ENCODE measurements around the gene DPM2.

Gene DPM2, protein sequence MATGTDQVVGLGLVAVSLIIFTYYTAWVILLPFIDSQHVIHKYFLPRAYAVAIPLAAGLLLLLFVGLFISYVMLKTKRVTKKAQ

DNA sequence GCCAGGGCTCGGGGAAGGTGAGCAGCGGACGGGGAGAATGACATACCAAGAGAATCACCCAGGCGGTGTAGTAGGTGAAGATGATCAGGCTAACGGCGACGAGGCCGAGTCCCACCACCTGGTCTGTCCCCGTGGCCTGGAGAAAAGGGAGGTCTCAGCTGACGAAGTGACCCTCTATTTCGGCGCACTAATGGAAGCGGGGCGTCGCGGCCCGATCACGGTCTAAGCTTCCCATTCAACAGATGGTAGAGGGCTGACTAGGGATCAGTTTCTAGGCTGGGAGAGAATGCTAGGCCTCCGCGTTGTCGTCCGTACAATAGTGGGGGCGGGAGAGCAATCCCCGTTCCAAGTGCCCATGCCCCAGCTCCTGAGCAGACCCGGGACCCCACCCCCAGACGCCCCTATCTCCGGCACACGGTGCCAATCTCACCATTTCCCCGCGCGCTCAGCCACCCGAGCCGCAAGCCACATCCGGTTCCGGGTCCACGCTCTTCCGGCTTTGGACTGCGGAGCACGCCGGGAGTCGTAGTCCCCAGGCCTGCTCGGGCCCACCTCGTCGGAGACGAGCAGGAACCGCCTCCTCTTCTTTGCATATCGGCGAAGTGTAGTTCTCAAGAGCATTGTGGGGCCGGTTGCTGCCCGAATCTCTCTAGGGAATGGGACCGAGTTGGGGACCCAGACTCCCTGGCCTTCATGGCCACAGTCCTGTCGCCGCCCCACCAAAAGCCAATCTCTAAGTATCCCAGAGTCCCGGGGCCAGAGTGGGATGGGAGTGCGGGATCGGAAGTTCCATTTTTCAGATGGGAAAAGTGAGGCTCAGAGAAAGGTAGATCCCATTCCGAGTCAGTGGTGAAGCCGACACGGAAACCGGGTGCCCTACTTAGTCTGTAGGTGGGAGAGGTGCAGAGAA lies at the start of gene DPM2:
TSS of gene DPM2 (minus strand) at position 467 of the 910 bp plus-strand sequence. CDS start at position 433, 34 bp downstream.
- DNase-seq (ENCODE audit: low read depth in 2 of 2): peak; percentile 77 to 81

DNA sequence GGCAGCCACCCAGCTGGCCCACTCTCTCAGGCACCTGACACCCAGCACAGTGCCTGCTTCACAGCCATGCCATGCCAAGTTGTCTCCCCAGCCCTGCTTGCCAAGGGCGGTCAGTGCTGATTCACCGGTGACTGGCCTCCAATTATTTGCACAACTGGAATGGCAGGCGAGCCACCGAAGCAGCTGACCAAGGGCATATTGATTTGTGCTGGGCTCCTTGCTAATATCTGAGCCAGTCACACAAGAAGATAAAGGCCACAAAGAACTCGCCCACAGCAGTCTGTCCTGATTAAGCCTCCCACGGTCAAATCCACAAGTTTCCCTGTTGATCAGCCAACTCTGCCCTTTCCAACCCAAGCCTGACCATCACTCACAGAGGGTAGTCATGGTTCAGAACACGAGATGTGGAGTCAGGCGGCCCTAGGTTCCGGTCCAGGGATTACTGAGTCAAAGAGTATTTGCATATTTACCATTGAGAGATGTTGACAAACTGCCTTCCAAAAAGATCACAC lies 49.5 kb upstream of the DPM2 start:
- no peak for DNase-seq (ENCODE audit: low read depth in 2 of 2)

DNA sequence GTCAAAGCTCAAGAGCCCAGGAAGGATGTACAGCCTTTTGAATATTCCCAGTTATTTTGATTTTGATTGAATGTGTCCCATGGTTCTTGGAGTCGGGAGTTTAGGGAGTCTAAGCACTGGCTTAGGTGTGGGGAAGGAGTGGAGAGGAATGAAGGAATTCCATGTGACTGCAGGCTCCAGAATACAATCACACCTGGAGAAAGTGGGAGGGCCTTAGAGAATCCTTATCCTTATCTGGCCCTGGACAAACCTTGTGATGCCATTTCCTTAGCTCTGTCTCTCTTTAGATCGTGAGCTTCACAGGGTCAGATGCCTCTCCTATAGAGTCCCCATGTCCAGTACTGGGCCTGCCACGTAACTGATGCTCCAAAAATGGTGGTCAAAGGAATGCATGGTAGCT lies 47.4 kb upstream of the DPM2 start:
- DNase-seq (ENCODE audit: low read depth in 2 of 2): no peak

DNA sequence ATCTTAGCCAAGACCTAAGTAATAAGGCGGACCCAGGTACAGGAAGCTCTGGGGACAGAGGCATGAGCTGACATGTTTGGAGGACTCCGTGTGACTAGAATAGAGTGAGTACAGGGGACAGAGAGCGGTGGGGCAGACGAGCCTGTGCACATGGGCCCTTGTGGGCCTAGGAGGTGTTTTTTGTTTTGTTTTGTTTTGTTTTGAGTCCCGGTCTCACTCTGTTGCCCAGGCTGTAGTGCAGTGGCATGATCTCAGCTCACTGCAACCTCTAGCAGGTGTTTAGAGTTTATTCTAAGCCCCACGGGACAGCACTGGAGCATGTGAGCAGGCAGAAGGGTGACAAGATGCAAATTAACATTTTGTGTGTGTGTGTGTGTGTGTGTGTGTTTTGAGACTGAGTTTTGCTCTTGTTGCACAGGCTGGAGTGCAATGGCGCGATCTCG lies 46.2 kb upstream of the DPM2 start:
- no peak for DNase-seq (ENCODE audit: low read depth in 2 of 2)

DNA sequence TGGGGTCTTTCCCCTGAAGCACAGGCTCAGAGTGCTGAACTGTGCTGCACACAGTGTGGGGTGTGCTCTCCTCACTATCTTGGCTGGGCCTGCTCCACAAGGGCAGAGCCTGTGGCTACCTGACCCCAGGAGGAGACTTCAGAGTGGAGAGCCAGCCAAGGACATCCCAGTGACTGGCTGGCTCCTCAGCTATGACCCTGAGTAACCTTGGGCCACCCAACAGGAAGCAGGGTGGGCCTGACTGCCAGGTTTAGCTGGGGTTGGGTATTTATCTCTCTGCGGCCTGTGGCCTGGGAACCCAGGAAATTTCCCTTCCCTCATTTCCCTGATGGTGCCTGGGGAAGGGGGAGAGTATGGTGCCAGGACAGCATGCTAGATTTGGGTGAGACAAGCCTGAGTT lies 45.3 kb upstream of the DPM2 start:
- no peak for DNase-seq (ENCODE audit: low read depth in 2 of 2)

DNA sequence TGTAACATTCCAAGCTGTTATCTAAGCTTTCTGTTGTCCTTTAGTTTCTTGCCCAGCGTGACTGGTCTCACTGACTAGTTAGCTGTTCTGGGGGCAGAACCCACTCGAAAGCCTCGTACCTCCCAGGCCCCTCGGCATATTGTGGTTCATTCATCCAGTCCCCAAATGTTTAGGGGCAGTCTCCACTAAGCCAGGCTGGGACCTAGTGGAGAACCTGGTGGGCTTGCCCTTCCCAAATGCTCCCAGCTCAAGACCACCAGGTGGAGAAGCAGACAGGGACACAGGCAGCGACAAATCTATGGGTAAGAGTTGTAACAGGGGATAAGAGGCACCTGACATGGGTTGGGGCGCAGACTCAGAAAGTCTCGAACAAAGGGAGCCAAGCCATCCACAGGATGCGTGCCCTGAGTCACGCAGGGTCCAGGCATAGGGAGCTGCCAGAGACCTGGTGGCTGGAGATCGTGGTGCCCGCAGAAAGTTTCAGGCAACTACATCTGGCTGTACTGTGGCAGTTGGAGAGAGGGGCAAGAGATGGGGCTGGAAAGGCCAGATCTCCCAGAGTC lies 44.0 kb upstream of the DPM2 start:
- DNase-seq (ENCODE audit: low read depth in 2 of 2): no peak

DNA sequence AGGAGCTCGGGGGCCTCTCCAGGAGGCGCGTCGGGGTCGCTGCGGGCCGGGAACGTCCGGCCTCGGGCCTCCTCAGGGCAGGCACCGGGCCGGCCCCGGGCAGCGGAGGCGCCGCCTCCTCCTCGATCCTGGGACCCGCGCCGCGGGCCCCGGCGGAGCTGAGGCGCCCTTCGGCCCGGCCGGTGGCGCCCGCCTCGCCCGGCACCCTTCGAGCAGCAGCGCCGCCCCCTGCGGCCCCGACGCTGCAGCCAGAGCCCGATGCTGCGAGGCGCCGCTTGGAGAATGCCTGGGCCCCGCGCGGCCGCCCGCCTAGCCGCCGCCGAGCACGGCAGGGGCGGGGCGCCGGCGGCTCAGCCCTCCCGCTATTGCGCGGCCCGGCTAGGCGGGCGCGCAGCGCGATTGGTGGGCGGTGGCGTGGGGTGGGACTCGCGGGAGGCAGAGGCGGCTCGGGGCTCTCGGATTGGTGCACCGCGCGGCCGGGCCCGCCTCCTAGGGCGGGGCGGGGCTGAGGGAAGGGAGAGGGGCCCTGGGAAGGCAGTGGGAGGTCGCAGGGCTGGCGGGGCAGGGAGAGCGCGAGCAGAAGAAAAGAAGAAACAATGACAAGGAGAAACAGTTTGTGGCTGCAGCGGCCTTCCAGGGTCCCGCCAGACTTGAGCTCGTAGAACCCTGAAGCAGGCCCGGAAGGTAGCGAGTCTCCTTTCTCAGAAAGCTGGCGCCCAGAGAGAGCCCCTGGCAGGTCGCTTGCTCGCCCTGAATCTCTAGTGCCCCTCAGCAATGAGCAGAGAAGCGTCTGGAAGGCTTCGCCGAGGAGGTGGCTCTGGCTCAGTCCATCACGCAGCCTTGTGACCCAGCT lies 43.3 kb upstream of the DPM2 start, which contains the start of gene EEIG1:
TSS of gene EEIG1 (minus strand) at position 284 of the 853 bp plus-strand sequence. CDS start 852 bp downstream, outside the sequence.
- DNase-seq (ENCODE audit: low read depth in 2 of 2): peak; percentile 94 to 98

DNA sequence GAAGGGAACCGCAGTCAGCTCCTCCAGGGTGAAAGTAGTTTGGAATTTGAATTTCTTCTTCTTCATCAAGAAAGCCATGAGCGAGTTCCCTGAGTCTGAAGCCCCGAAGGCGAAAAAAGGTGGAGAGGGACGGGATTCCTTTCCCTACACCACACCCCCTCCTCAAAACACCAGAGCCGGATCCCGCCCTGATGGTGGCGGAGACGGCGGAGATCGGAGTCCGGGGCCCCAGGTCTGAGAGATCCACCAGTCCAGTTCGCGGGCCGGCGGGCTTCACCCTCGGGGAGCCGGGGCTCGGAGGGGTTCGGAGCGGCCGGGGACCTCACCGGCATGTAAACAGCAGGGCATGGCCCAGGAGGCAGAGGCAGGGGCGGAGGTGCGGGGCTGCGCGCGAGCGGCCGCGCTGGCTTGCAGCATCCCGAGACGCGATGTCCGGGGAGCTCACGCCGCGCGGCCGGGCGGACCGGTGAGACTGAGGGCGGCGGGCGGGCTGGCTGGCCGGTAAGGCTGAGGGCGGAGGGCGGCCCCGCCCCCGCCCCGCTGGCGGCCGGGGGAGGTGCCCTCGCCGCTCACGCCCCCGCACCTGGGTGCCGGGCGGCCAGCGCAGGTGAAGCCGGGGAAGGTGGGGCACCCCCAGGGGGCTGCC lies 42.5 kb upstream of the DPM2 start:
- DNase-seq (ENCODE audit: low read depth in 2 of 2): no peak

DNA sequence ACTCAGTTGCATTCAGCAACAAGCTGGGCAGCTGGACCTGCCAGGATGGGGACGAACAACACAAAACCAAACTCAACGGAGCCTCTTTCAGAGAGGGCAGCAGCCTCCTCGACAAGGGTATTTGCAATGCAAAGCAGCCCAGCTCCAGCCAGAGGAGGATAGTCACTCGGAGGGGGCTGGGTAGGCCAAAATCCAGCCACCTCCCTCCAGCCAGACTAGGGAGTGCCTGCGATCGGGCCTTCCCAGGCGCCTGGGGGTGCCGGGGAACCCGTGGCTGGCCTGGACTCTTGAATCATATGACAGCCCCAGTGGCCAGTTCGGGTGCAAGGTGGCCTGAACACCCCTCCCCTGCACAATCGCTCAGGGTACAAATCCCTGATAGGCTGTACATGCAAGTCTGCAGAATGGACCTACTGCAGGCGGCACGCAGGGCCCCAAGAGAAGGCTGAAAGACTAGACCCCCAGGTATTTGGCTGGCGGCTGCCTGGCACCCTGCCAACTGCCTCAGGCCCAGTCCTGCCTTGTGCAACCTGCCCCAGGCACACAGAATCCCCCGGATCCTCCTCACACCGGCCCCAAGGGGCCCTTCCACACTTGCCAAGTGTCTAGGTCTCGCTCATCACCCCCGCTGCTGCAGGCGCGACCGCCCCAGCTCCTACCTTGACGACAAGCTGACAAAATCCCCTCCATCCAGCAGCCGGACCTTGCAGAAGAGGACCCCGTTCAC lies 41.8 kb upstream of the DPM2 start:
- DNase-seq (ENCODE audit: low read depth in 2 of 2): no peak

DNA sequence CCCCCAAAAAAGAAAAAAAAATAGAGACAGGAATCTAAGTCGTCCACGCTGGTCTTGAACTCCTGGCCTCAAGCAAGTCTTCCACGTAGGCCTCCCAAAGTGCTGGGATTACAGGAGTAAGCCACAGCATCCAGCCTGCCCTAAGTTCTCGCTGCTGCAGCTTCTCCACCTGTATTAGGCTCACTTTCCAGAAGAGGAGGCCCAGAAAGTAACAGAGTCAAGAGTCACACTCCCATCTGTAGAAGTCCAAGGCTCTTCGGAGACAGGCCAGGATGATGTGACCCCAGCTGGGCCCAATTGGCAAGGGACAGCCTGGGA lies 41.3 kb upstream of the DPM2 start:
- no peak for DNase-seq (ENCODE audit: low read depth in 2 of 2)

DNA sequence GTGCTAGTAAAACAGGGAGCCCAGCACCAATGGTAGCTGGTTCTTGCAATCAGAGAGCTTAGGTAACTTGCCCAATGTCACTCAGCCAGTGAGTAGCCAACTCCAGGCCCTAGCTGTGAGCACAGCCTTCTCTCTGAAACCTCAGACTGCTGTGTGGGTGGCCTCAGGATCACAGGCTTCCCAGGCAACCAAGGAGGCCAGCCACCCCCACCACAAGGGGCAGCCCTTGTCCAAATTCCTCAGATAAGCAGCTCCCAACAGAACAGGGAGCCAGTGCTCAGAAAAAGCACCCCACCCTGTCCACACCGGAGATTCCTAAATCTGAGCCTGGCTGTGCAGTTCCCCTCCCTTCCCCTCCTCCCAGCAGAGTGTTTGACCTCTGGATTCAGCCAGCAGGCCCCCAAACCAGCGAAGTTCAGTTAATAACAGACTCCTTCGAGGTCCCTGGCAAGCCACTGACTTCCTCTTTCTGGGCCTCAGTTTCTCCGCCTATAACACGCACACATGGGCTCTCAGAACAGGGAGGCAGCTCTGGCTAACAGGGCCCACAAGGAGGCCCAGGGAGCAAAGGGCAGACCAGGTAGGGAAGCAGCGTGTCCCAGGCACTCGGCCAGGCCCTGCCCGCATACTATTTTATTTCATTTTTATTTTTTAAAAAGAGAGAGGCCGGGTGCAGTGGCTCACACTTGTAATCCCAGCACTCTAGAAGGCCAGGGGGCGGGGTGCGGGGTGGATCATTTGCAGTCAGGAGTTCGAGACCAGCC lies 40.4 kb upstream of the DPM2 start:
- no peak for DNase-seq (ENCODE audit: low read depth in 2 of 2)

DNA sequence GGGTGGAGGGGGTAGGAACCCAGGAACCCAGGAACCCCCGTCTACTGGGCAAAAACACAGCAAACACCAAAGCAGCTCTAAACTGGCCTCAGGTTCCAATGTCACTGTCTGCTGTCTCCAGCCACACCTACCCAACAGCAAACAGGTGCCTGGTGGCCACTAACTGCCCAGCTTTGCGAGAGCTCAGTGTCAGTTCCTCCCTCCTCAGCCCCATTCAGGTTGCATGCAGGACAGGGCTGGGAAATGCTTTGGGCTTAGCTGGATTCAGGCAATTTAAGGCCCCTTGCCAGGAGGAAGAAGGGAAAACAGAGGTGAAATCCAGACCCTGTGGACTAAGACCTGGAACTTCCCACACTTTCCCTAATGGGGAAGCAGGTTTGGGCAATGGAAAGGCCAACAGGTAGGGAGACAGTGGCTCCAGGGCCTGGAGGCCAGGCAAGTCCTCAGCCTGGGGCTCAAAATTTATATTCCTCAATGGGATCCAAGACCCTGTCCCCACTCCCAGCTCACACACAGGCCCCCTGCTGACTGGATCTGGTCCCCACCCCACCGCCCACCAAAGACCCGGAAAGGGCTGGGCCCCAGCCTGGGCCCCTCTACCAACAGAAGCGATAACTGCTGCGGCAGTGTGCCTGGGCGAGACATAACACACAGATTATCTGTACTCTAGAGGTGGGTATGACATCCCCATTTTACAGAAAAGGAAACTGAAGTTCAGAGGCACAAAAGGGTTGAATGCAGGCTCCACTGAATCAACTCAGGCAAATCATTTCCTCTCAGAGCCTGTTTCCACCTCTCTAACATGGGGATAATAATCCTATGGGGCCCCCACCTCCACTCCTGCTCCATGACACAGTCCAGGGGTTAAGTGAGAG lies 39.6 kb upstream of the DPM2 start:
- no peak for DNase-seq (ENCODE audit: low read depth in 2 of 2)

DNA sequence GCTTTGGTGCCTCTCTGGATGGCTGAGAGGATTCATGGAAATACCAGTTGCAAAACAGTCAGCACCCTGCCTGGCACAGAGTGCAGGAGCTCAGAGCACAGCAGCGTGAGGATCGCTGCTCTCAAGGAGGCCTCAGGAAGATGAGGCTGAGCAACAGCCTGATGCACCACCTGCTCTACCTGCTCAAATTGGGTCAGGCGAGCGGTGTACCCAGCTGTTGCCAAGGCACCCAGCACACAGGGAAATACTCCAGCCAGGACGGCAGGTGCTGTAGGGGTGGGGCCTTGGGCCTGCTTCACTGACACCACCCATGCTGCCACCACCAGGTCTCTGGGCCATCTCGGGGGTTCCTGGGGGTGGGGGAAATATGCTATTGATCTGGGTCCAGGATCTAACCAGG lies 38.8 kb upstream of the DPM2 start:
- no peak for DNase-seq (ENCODE audit: low read depth in 2 of 2)

DNA sequence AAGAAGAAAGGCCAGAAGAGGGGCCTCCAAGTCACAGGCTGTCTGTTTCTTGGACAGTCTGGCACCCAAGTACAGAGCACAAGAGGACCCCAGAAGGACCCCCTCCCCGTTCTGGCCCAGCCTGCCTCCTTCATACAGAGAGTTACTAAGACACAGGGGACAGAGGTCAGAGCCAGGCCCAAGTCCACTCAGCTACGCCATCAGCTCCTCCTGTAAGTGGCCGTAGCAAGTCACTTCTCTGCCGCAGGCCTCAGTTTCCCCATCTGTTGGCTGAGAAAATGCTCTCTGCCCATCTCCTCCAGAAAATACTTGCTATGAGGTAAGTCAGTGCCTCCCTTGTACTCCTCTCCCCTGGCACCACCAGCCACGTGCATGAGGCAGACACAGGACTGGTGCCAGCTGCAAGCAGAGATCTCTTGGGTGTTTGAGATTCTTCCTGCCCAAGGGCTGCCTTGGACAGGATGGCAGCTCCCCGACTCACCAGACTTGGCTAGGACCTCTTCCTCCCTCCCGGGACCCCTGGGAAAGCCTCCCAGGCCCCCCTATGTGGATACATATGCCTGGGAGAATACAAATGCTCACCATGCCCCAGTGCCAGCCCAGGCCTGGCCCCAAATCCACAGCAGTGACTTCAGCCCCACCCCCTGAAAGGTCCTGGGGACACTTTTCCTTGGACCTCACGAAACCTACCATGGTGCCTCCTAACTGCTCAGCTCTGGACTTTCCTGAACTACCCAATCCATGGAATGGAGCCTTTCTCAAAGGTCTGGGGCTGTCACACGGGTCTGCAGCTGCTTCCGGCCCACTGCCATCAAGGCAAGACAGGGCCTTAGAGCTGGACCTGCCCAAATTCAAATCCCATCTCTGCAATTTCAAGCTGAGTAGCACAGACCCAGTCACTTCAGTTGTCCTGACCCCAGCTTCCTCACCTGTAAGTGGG lies 38.0 kb upstream of the DPM2 start:
- DNase-seq (ENCODE audit: low read depth in 2 of 2): no peak

DNA sequence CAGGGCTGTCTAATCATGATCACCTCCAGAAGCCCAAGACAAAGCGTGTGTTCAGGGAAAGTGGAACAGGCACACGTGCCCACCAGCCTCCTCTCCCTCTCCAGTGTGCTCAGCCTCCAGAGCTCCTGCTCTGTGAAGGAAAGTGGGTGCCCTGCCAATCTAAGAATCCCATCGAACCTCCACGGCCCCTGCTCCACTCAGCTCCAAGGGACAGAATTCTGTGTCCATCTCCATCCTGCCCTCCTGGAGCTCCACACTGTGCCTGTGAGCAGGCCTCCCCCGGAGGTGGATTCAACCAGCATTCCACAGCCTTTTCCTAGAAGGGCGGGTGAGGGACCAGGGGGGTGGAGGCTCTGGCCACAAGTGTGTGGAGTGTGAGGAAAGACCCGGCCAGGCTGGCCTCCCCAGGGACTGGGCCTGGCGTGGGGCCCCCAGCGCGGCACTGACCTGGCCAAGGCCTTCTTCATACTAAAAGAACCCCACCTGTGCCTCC lies 37.2 kb upstream of the DPM2 start:
- DNase-seq (ENCODE audit: low read depth in 2 of 2): no peak

DNA sequence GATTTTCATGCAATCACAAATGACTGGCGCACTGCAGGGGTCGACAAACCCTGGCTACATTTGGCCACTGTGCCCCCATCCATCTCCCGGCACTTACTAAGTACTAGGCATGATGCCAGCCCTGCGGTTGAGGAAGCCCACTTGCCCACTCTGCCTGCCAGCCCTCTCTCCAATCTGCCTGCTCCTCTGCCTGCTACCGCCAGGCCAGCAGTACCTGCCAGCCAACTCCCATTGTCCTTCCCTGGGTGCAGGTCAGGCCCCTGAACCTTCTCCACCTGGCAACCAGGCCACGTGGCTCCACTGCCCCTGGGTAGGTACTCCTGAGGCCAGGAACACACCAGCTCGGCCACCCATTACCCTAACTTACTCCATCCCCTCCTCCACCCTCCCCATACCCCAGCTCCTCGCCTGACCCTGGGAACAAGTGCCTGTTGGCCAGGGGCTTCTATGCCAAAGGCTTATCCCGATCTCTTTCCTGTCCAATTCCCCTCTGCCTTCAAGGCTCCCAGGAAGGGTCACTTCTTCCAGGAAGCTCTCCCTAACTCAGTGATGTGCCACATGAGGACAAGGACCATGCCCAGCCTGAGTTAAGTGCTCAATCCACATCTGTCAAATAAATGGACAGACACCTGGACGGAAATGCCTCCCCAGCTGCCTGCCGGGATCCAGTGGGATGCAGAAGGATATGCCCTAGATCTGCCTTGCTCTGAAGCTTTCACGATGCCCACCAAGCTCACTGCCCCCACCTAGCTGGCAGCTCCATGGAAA lies 36.5 kb upstream of the DPM2 start:
- DNase-seq (ENCODE audit: low read depth in 2 of 2): no peak

All from stimulated activated CD4-positive, alpha-beta T cell treated with anti-CD3 and anti-CD28 coated beads, Interleukin-15, amount 100 ng/mL, for 48 hours (primary cell).